Progenitor cell of endocrine pancreas (in vitro differentiated cells): Measurements from ENCODE around the gene CCDC39. TPM values are rescaled to one million over a fixed set of nuclear protein-coding genes. Genes with fewer than 3 reads are reported as not detected.

Source experiments
- DNase-seq: peaks from one replicate; pipeline ENCODE4 v3.0.0; 2021; ENCODE audit warnings: low spot score; ENCODE audit not compliant: unreplicated experiment
- H3K27ac Mint-ChIP-seq: 2 replicates; pipeline ENCODE4 v1.8.0; 2021; ENCODE audit warnings: mild to moderate bottlenecking, moderate library complexity, mixed read lengths
- H3K27me3 Mint-ChIP-seq: 2 replicates; pipeline ENCODE4 v1.8.0; 2021; ENCODE audit warnings: mixed read lengths
- H3K36me3 Mint-ChIP-seq: 2 replicates; pipeline ENCODE4 v1.8.0; 2022; ENCODE audit warnings: mixed read lengths; ENCODE audit not compliant: insufficient read depth
- H3K4me1 Mint-ChIP-seq: 2 replicates; pipeline ENCODE4 v1.8.0; 2021; ENCODE audit warnings: low read depth, mixed read lengths
- H3K4me3 Mint-ChIP-seq: 2 replicates; pipeline ENCODE4 v1.8.0; 2021; ENCODE audit warnings: low read depth, mild to moderate bottlenecking, moderate library complexity, mixed read lengths
- H3K9me3 Mint-ChIP-seq: 2 replicates; pipeline ENCODE4 v1.8.0; 2021; ENCODE audit warnings: low read depth, mixed read lengths
- total RNA-seq: library from RNA; stranded (reverse); gene quantifications from 2 replicates; pipeline ENCODE4 v1.2.1, GENCODE V29; 2021
- TF ChIP-seq, protein P1 (sequence below): fragments of 200-600 bp; sonication (generic); IDR thresholded peaks from one replicate; pipeline ENCODE4 v1.5.0; 2021; ENCODE audit warnings: antibody characterized with exemption, mild to moderate bottlenecking; ENCODE audit not compliant: unreplicated experiment

Gene CCDC39
- total RNA-seq, 1 donor from 2014 or later: 0.29 TPM

DNA sequence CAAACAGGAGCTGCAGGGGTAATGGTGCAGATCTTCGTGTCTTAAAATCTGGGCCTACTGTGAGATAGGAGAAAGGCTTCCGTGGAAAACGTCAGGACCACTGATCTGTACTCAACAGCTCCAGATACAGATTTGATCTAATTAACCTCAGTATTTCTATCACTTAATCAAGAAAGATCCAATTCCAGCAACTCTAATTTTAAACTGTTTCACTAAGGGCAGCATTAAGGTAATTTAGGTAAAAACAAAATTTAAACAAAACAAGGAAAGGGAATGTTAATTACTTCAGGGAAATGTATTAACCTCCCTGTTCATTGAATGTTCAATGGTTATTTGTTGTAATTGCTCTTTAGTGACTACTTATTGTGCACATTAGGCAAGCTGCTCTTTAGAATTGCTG is 103.7 kb downstream of the CCDC39 start:
- TF ChIP-seq, protein P1, sequence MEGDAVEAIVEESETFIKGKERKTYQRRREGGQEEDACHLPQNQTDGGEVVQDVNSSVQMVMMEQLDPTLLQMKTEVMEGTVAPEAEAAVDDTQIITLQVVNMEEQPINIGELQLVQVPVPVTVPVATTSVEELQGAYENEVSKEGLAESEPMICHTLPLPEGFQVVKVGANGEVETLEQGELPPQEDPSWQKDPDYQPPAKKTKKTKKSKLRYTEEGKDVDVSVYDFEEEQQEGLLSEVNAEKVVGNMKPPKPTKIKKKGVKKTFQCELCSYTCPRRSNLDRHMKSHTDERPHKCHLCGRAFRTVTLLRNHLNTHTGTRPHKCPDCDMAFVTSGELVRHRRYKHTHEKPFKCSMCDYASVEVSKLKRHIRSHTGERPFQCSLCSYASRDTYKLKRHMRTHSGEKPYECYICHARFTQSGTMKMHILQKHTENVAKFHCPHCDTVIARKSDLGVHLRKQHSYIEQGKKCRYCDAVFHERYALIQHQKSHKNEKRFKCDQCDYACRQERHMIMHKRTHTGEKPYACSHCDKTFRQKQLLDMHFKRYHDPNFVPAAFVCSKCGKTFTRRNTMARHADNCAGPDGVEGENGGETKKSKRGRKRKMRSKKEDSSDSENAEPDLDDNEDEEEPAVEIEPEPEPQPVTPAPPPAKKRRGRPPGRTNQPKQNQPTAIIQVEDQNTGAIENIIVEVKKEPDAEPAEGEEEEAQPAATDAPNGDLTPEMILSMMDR: no peak
- Mint-ChIP-seq H3K27ac (no peak overlapping the region), H3K4me1 (no peaks in the 10 kb centered on the region), H3K36me3 (no peaks in the 10 kb centered on the region), H3K27me3 (no peaks in the 10 kb centered on the region), H3K4me3 (no peak overlapping the region), H3K9me3 (no peaks in the 10 kb centered on the region)
- DNase-seq: no peak

DNA sequence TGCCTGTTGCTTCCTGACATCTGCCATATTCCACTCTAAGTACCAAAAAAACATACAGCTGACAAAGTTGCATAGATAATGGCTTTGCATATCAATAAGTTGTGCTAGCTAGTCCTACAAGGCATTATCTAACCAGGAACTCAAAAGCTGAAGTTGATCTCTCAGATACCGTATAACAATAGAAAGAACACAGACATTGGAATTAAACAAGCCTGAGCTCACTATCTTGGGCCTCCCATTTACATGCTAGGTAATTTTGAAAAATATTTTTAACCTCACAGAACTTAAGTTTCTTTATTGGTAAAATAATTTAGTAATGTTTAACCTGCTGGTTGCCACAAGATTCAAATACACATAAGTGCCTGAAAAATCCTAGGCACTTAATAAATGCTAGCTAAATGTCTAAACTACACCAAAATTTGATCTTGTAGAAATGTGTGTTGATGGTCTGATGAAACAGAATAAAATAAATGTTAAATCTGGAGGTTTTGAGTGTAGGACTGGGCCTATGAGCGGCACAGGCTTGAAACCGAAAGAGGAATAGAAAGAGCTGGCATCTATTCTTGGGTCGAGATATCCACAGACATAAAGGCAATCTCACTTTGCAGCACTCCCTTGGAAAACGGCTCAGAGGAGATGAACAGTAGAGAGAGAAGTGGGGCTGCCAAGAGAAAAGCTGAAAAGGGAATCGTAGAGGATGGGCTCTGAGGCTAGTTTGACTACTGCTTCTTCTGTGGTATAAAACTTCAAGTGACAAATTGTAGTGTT is 107.3 kb downstream of the CCDC39 start:
- Mint-ChIP-seq H3K27ac (no peak overlapping the region), H3K36me3 (no peaks in the 10 kb centered on the region), H3K4me3 (no peak overlapping the region), H3K4me1 (no peaks in the 10 kb centered on the region), H3K9me3 (no peaks in the 10 kb centered on the region), H3K27me3 (peaks cover 14% of the 10 kb centered on the region)
- TF ChIP-seq, protein P1: no peak
- DNase-seq: no peak

DNA sequence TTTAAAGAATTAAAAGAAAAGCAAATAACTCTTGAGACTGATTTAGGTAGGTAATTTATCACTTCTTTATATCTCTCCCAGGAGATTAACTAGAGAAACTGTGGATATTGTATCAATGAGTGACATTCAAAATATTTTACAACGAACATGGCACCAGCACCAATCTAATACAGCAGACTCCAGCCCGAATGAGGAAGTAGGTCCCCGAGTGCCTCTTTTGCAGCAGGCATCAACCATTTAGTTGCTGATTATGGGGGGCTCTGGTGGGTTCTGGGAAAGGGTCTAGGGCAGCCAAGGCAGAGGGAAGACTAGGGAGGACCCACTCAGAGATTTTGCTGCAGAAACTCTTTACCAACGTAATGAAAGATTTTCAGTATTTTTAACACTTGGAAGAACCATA is 109.1 kb downstream of the CCDC39 start:
- TF ChIP-seq, protein P1: no peak
- H3K36me3 Mint-ChIP-seq: no peaks in the 10 kb centered on the region
- no peak overlapping the region for H3K4me3 Mint-ChIP-seq
- H3K27ac Mint-ChIP-seq: no peak overlapping the region
- H3K4me1 Mint-ChIP-seq: no peaks in the 10 kb centered on the region
- no peak for DNase-seq
- no peaks in the 10 kb centered on the region for H3K9me3 Mint-ChIP-seq
- peaks cover 27% of the 10 kb centered on the region for H3K27me3 Mint-ChIP-seq

DNA sequence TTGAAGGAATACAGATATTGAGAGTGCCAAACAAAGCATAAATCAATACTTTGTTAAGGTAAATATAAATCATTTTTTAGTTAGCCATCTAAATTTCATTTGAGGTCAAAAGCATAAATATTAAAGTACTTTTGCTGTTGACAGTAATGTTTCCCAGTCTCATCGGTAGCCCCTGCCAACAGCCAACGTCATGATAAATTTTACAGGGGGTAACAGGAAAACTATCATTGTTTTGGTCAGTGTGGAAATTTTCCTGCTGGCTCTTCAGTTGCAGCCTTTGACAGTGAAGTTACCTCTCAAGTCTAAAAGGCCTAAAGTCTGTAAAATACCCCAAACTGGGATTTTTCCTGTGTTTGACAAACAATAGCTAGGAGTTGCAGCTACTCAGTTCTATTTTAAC is 114.6 kb downstream of the CCDC39 start:
- Mint-ChIP-seq H3K4me1 (peaks cover 12% of the 10 kb centered on the region), H3K9me3 (peaks cover 9% of the 10 kb centered on the region), H3K27ac (no peak overlapping the region), H3K4me3 (no peak overlapping the region), H3K36me3 (peaks cover under 1% of the 10 kb centered on the region), H3K27me3 (peaks cover 44% of the 10 kb centered on the region)
- DNase-seq: no peak
- TF ChIP-seq, protein P1: no peak

Other genes starting within 250 kb of the CCDC39 start
- gene TTC14, start 77.3 kb downstream of the CCDC39 start, total RNA-seq: 63.6 and 69.6 TPM in 2 replicates
- gene FXR1, start 233.2 kb upstream of the CCDC39 start, total RNA-seq: 213 and 216 TPM in 2 replicates